Measurements from ENCODE around the gene TEAD1.

- TF ChIP-seq CTCF (conservative IDR thresholded peaks at IDR 0.05 in 1 of 2, IDR thresholded peaks at IDR 0.05 in 1 of 2; ENCODE audit: low read depth in 1 of 2, low read length in 2 of 2) (no peak), EZH2 (IDR thresholded peaks at IDR 0.05; ENCODE audit: low read length, missing control alignments) (no peak)
Measured at GRCh38 chr11:12731841-12732336, 57.7 kb downstream of the TEAD1 start.

All from fibroblast of lung (primary cell).